Body of pancreas (tissue), 4 donors: Measurements from ENCODE around the gene SLC39A7.

Experiments used
- POLR2A ChIP-seq, 3 donors: fragments of 450-650 bp; IDR thresholded peaks; one replicate each; pipeline ENCODE4 v1.6.1; 2016; ENCODE audit warnings: antibody characterized with exemption in 3 of 3, mild to moderate bottlenecking in 2 of 3
- TF ChIP-seq, protein P1 (sequence below), 7 experiments: fragments of 450-650 bp in 4 of 7; fragments of 200-600 bp in 3 of 7; sonication (generic) in 3 of 7; IDR thresholded peaks; one replicate each; pipeline ENCODE4 v1.5.1; 2016 to 2019; ENCODE audit warnings: antibody characterized with exemption in 7 of 7

DNA sequence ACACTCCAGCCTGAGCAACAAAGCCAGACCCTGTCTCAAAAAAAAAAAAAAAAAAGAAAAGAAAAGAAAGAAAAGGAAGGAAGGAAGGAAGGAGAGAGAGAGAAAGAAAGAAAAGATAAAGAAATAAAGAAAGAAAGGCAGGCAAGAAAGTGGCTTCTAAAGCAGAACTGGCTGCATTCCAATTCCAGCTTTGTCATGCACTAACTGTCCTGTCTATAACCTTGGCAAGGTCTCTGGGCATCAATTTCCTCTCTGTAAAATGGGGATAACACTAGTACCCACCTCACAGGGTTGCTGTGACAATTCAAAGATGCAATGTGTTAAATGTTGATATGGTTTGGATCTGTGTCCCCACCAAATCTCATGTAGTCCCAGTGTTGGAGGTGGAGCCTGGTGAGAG, 35.7 kb downstream of the SLC39A7 start:
- TF ChIP-seq, protein P1, sequence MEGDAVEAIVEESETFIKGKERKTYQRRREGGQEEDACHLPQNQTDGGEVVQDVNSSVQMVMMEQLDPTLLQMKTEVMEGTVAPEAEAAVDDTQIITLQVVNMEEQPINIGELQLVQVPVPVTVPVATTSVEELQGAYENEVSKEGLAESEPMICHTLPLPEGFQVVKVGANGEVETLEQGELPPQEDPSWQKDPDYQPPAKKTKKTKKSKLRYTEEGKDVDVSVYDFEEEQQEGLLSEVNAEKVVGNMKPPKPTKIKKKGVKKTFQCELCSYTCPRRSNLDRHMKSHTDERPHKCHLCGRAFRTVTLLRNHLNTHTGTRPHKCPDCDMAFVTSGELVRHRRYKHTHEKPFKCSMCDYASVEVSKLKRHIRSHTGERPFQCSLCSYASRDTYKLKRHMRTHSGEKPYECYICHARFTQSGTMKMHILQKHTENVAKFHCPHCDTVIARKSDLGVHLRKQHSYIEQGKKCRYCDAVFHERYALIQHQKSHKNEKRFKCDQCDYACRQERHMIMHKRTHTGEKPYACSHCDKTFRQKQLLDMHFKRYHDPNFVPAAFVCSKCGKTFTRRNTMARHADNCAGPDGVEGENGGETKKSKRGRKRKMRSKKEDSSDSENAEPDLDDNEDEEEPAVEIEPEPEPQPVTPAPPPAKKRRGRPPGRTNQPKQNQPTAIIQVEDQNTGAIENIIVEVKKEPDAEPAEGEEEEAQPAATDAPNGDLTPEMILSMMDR (IDR thresholded peaks at IDR 0.05), result no peak
- TF ChIP-seq POLR2A (IDR thresholded peaks at IDR 0.05), result no peak
